Epithelial cell of esophagus (primary cell): Measurements from ENCODE around the gene ITPKB.

ENCODE experiments used
- DNase-seq: peaks from one replicate; pipeline ENCODE4 v3.0.0; 2010; ENCODE audit warnings: low read depth
- H3K4me3 ChIP-seq: 2 replicates; pipeline ENCODE4 v1.5.1; 2011; ENCODE audit warnings: mild to moderate bottlenecking, low read length, control low read depth
- TF ChIP-seq, protein P1 (sequence below): IDR thresholded peaks from 2 replicates; pipeline ENCODE4 v1.5.1; 2011; ENCODE audit warnings: low read depth, mild to moderate bottlenecking, low read length, control low read depth, inconsistent platforms; ENCODE audit not compliant: insufficient read depth; ENCODE audit errors: missing control alignments

Gene ITPKB

DNA sequence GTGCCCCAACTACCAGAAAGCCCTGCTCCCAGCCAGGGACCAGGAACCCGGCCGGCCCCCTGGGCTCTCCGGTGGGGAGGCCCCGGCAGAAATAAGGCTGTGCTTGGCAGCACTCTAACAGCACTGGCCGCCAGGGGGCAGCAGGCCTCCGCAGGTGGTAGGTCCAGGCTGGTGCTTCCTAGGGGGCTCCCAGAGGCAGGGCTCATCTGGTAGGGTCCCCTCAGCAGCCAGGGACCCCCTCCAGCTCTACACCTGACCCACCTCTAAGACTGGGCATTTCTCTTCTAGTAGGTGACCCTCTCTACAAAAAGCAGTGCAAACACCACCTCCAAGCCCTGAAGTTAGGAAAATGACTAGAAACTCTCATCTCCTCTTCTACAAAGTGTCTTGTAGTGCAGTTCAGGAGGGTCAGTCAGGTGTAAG, 104.9 kb downstream of the ITPKB start:
- no peak overlapping the region for H3K4me3 ChIP-seq
- TF ChIP-seq, protein P1, sequence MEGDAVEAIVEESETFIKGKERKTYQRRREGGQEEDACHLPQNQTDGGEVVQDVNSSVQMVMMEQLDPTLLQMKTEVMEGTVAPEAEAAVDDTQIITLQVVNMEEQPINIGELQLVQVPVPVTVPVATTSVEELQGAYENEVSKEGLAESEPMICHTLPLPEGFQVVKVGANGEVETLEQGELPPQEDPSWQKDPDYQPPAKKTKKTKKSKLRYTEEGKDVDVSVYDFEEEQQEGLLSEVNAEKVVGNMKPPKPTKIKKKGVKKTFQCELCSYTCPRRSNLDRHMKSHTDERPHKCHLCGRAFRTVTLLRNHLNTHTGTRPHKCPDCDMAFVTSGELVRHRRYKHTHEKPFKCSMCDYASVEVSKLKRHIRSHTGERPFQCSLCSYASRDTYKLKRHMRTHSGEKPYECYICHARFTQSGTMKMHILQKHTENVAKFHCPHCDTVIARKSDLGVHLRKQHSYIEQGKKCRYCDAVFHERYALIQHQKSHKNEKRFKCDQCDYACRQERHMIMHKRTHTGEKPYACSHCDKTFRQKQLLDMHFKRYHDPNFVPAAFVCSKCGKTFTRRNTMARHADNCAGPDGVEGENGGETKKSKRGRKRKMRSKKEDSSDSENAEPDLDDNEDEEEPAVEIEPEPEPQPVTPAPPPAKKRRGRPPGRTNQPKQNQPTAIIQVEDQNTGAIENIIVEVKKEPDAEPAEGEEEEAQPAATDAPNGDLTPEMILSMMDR = peak; percentile 84
- DNase-seq = peak; percentile 69

DNA sequence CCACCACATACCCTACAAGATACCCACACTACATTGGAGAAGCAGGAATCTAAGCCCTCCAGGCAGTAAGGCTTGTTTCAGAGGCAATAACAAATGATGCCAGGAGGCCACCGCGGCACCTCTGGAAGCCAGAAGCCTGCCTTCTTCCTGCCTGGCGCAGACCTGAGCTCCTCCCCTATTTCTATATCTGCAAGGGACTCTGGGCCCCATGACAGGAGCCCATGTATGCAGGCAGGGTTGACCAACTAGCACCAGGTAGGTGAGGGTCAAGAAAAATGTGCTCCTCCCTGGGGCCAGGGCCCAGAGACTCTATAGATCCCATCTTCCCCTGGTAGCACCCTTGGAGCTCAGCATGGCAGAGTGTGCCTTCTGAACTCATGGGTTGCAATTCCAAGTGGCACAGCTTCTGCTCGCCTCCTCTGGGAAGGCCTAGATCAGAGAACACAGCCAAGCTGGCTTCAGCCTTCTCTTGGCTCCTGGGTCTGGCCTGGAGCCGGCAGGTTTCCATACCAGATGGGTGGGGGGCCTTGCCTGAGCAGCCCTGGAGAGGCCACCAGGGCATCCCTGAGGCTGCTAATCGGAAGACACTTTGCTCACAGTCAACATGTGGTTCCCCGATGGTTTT, 105.4 kb downstream of the ITPKB start:
- TF ChIP-seq, protein P1 = no peak
- DNase-seq = no peak
- no peak overlapping the region for H3K4me3 ChIP-seq

DNA sequence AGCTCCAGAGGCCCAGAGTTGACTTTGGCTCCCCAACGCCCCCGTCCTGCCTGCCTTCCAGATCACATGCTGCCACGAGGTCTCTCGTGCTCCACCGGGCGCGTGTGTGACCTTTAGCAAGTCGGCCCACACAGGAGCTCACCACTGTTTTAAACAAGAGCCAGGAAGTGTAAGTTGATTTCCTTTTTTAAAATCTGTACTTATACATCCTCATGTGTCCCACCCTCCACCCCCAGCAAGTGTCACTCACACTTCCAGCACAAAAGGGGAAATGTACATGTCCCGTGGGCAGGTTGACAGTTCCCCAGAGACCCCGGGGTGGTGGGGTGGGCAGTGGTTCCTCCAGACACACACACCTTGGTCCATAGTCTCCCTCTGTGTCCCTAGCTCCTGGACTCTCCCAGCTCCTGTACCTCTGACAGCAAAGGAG, 106.1 kb downstream of the ITPKB start:
- TF ChIP-seq, protein P1 = no peak
- DNase-seq = no peak
- no peak overlapping the region for H3K4me3 ChIP-seq

DNA sequence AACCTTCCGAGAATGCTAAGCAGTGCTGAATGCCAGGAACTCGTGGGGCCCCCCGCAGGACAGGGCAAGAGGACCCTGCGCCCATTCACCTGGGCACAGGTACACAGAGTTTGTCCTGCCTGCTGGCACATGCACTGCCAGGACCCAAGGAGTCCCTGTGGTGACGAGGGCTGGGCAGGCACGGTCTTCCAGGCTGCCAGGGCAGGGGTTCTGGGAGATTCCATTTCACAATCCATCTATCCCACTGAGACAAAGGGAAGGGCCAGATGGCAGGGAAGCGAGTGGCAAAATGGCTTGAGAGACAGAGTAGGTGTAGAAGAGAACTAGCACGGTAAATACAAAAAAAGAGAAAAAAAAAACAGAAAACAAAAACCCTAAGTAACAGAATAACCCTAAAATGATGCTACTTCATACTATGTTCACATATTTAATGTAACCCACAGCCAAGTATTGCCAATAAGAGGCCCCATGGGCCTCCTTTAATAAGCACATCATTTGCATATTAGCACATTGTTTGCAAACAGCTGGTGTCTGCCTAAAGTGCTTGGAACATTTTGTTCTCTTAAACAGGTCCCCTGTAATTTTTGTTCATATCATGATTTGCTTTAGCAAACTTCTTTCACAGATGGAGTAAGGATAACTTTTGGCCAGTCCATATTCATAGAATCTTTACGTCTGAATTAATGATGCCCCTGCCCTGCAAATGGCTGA, 106.8 kb downstream of the ITPKB start:
- no peak for DNase-seq
- H3K4me3 ChIP-seq = no peak overlapping the region
- TF ChIP-seq, protein P1 = no peak

DNA sequence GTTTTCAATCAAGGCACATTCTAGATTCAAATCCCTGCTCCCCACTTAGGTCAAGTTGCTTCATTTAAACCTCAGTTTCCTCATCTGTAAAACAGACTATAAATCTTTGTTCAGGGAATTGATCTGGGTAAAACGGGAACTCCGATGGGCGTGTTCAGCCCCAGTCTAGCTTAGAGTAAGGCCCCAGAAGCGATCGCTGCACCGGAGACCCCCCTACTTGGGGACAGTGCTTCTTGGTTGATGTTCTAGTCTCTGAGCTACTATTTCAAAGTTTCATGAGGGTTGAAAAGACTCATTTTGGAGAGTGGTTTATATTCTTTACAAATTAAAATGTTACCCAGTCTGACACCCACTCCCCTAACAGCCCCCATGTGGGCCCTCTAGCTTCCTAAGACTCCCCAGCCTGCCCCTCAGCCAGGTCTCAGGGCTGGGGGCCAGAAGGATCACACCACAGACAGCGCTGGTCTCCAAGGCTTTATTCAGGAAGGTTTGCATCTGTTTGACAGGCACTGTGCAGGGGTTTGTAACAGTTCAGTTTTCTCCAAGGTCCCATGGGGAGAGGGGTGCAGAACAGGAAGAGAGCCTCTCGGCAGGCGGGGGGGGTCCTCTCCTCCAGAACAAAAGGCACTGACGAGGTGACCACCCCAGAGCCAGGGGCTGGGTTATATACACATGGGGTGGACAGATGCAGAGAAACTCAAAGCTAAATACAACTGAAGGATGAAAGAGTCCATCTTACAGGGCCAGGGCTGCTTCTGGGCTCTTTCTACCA, 107.7 kb downstream of the ITPKB start:
- no peak overlapping the region for H3K4me3 ChIP-seq
- TF ChIP-seq, protein P1 = no peak
- no peak for DNase-seq

DNA sequence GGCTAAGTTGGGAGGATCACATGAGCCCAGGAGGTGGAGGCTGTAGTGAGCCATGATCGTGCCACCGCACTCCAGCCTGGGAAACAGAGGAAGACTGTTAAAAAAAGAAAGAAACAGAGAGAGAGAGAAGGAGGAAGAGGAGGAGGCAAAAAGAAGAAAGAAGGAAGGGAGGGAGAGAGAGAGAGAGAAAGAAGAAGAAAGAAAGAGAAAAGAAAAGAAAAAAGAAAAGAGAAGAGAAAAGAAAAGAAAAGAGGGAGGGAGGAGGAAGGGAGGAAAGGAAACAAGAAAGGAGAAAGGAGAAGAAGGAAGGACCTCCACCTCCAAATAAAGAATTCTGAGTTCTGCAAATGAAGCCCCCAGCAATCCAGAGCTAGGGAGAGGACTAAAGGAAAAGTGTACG, 108.5 kb downstream of the ITPKB start:
- DNase-seq = no peak
- TF ChIP-seq, protein P1 = no peak
- no peak overlapping the region for H3K4me3 ChIP-seq
